HCT116 (cell line): ENCODE results near the gene FGB. TPM values are rescaled to one million over a fixed set of nuclear protein-coding genes. Genes with fewer than 3 reads are reported as not detected.

Source experiments
- ATAC-seq: fragments of 200-7000 bp; cut with Tn5 transposase; 2 replicates; pipeline ENCODE4 v1.9.1; 2020; ENCODE audit warnings: mild to moderate bottlenecking, moderate library complexity
- BruUV-seq: library from RNA; stranded (reverse); fragments of 400-500 nt; replicated peaks from 2 replicates; lab custom pipeline; 2021; lab: Mats Ljungman, UMichigan
- CTCF ChIA-PET: fragments of 300-600 bp; sonication (Branson Sonifier 250); formaldehyde crosslinking; loops from one replicate; lab custom pipeline; 2021; ENCODE audit warnings: antibody characterized with exemption; lab: Charles Lee
- POLR2A ChIA-PET: fragments of 300-600, 350-600 bp; sonication (Branson Sonifier 250); formaldehyde crosslinking; loops from one replicate; lab custom pipeline; 2021; ENCODE audit warnings: antibody characterized with exemption; lab: Charles Lee
- RAD21 ChIA-PET, 2 experiments: fragments of 300-600 bp; sonication (Branson Sonifier 250); formaldehyde crosslinking; loops; one replicate each; lab custom pipeline; 2023; ENCODE audit warnings: low total read pairs in 2 of 2; ENCODE audit not compliant: uncharacterized antibody in 2 of 2, unreplicated experiment in 2 of 2, low non-redundant PET in 1 of 2; lab: Charles Lee
- DNase-seq: peaks from one replicate; pipeline ENCODE4 v3.0.0-alpha.2; 2010; ENCODE audit warnings: low read depth, low spot score
- H2AFZ ChIP-seq: fragments of 200-600 bp; shearing (Covaris generic), sonication (generic); 2 replicates; pipeline ENCODE4 v1.6.1; 2017; ENCODE audit warnings: low read depth, mixed run types, mixed read lengths, antibody characterized with exemption, low read length; ENCODE audit not compliant: poor library complexity, severe bottlenecking
- H3K27ac ChIP-seq: 2 replicates; pipeline ENCODE4 v1.5.1; 2012; ENCODE audit warnings: low read depth, low read length
- H3K27me3 ChIP-seq: fragments of 200-600 bp; sonication (generic); 2 replicates; pipeline ENCODE4 v1.6.1; 2016; ENCODE audit warnings: mixed run types, low read length, mixed read lengths; ENCODE audit not compliant: insufficient read depth
- H3K36me3 ChIP-seq, 2 experiments: fragments of 200-500 bp in 1 of 2; fragments of 200-600 bp in 1 of 2; sonication (Bioruptor generic) in 1 of 2; sonication (generic) in 1 of 2; 2 replicates each; pipeline versions ENCODE4 v1.5.1 to v1.6.1; 2014 to 2016; ENCODE audit warnings: low read length in 2 of 2, inconsistent platforms in 1 of 2, mixed read lengths in 1 of 2, mixed run types in 1 of 2; ENCODE audit not compliant: insufficient read depth in 2 of 2, control insufficient read depth in 1 of 2
- H3K4me1 ChIP-seq, 2 experiments: fragments of 200-600 bp in 1 of 2; sonication (generic) in 1 of 2; 2 replicates each; pipeline versions ENCODE4 v1.5.1 to v1.6.1; 2012 to 2017; ENCODE audit warnings: low read length in 2 of 2, inconsistent platforms in 1 of 2, mild to moderate bottlenecking in 1 of 2, mixed read lengths in 1 of 2, mixed run types in 1 of 2, moderate library complexity in 1 of 2; ENCODE audit not compliant: insufficient read depth in 2 of 2, control insufficient read depth in 1 of 2
- H3K4me2 ChIP-seq: fragments of 200-600 bp; sonication (generic); 2 replicates; pipeline ENCODE4 v1.6.1; 2017; ENCODE audit warnings: mixed run types, low read length, mixed read lengths
- H3K4me3 ChIP-seq, 2 experiments: fragments of 200-600 bp in 1 of 2; sonication (generic) in 1 of 2; replicated peaks in 1 of 2; 2 replicates each; pipeline ENCODE4 v1.5.1; 2011 to 2016; ENCODE audit warnings: low read length in 2 of 2, control low read depth in 1 of 2, low read depth in 1 of 2, mild to moderate bottlenecking in 1 of 2, mixed read lengths in 1 of 2, mixed run types in 1 of 2
- H3K79me2 ChIP-seq: fragments of 200-600 bp; sonication (generic); 2 replicates; pipeline ENCODE4 v1.6.1; 2017; ENCODE audit warnings: mild to moderate bottlenecking, mixed run types, low read length, moderate library complexity, mixed read lengths; ENCODE audit not compliant: insufficient read depth
- H3K9ac ChIP-seq: fragments of 200-600 bp; sonication (generic); 2 replicates; pipeline ENCODE4 v1.6.1; 2016; ENCODE audit warnings: low read length, mixed read lengths
- H3K9me2 ChIP-seq: fragments of 200-600 bp; sonication (generic), shearing (Covaris generic); 2 replicates; pipeline ENCODE4 v1.6.1; 2017; ENCODE audit warnings: mixed run types, mild to moderate bottlenecking, moderate library complexity; ENCODE audit not compliant: insufficient read depth
- H3K9me3 ChIP-seq, 2 experiments: fragments of 200-500 bp in 1 of 2; fragments of 200-600 bp in 1 of 2; sonication (Bioruptor generic) in 1 of 2; sonication (generic) in 1 of 2; 2 replicates each; pipeline ENCODE4 v1.6.1; 2014 to 2017; ENCODE audit warnings: low read length in 2 of 2, mixed read lengths in 2 of 2, inconsistent platforms in 1 of 2, low read depth in 1 of 2, mild to moderate bottlenecking in 1 of 2, mixed run types in 1 of 2, moderate library complexity in 1 of 2; ENCODE audit not compliant: control insufficient read depth in 1 of 2, insufficient read depth in 1 of 2
- H4K20me1 ChIP-seq: fragments of 200-600 bp; sonication (generic), shearing (Covaris generic); 2 replicates; pipeline ENCODE4 v1.6.1; 2017; ENCODE audit warnings: mixed run types, mild to moderate bottlenecking, moderate library complexity; ENCODE audit not compliant: insufficient read depth
- ATF3 ChIP-seq: IDR thresholded peaks from 2 replicates; pipeline ENCODE4 v1.6.1; 2012
- CEBPB ChIP-seq: IDR thresholded peaks from 2 replicates; pipeline ENCODE4 v1.6.1; 2012; ENCODE audit warnings: low read depth
- CTCF ChIP-seq, 3 experiments: fragments of 200-600 bp in 1 of 3; sonication (generic) in 1 of 3; IDR thresholded peaks in 2 of 3; conservative IDR thresholded peaks in 1 of 3; 2 replicates each; pipeline ENCODE4 v1.5.1; 2012 to 2017; ENCODE audit warnings: low read depth in 2 of 3, low read length in 2 of 3, antibody characterized with exemption in 1 of 3, borderline replicate concordance in 1 of 3, control low read depth in 1 of 3, mild to moderate bottlenecking in 1 of 3, mixed read lengths in 1 of 3, mixed run types in 1 of 3, moderate library complexity in 1 of 3; ENCODE audit not compliant: insufficient read depth in 1 of 3
- EGR1 ChIP-seq: IDR thresholded peaks from 2 replicates; pipeline ENCODE4 v1.6.1; 2012; ENCODE audit warnings: low read depth
- EZH2phosphoT487 ChIP-seq: fragments of 200-600 bp; IDR thresholded peaks from 2 replicates; pipeline ENCODE4 v1.6.1; 2018; ENCODE audit warnings: antibody characterized with exemption, borderline replicate concordance
- FOSL1 ChIP-seq: IDR thresholded peaks from 2 replicates; pipeline ENCODE4 v1.6.1; 2012; ENCODE audit warnings: low read depth
- JUND ChIP-seq: IDR thresholded peaks from 2 replicates; pipeline ENCODE4 v1.6.1; 2012
- POLR2A ChIP-seq: IDR thresholded peaks from 2 replicates; pipeline ENCODE4 v1.7.0; 2011; ENCODE audit warnings: borderline replicate concordance; ENCODE audit not compliant: insufficient read depth, insufficient read length; ENCODE audit errors: extremely low read depth
- POLR2AphosphoS5 ChIP-seq: IDR thresholded peaks from 2 replicates; pipeline ENCODE4 v1.6.1; 2011; ENCODE audit warnings: mild to moderate bottlenecking, low read depth, low read length, moderate library complexity
- RAD21 ChIP-seq: IDR thresholded peaks from 2 replicates; pipeline ENCODE4 v1.6.1; 2012; ENCODE audit warnings: low read depth, mild to moderate bottlenecking
- SP1 ChIP-seq: IDR thresholded peaks from 2 replicates; pipeline ENCODE4 v1.6.1; 2012; ENCODE audit warnings: low read depth
- TCF7L2 ChIP-seq: IDR thresholded peaks from 2 replicates; pipeline ENCODE4 v1.7.0; 2011; ENCODE audit warnings: borderline replicate concordance, inconsistent platforms; ENCODE audit not compliant: insufficient read depth, insufficient read length; ENCODE audit errors: extremely low read depth
- YY1 ChIP-seq: IDR thresholded peaks from 2 replicates; pipeline ENCODE4 v1.6.1; 2011; ENCODE audit warnings: low read length, low read depth, moderate library complexity, mild to moderate bottlenecking; ENCODE audit not compliant: insufficient replicate concordance; ENCODE audit errors: extremely low read depth
- ZBTB33 ChIP-seq: IDR thresholded peaks from 2 replicates; pipeline ENCODE4 v1.6.1; 2011; ENCODE audit warnings: mild to moderate bottlenecking, low read length, moderate library complexity; ENCODE audit not compliant: insufficient replicate concordance; ENCODE audit errors: extremely low read depth
- ZFX ChIP-seq: fragments of 450-650 bp; IDR thresholded peaks from 2 replicates; pipeline ENCODE4 v1.6.1; 2017
- ZNF274 ChIP-seq: fragments of 200-500 bp; sonication (Bioruptor generic); IDR thresholded peaks from 2 replicates; pipeline ENCODE4 v1.6.1; 2014; ENCODE audit warnings: mild to moderate bottlenecking, low read depth, low read length, inconsistent platforms
- intact Hi-C: fragments of 100-400 bp; cut with micrococcal nuclease; formaldehyde crosslinking; loops from 2 replicates; pipeline ENCODE4 v1.10.0; 2022
- total RNA-seq: library from RNA; stranded (reverse); gene quantifications from one replicate; pipeline ENCODE4 v1.2.1, GENCODE V29; 2021; ENCODE audit not compliant: unreplicated experiment
- TF ChIP-seq, protein P1 (sequence below): IDR thresholded peaks from 2 replicates; pipeline ENCODE4 v1.6.1; 2012

Gene FGB
- total RNA-seq, 1 experiment from 2014 or later: 2.0 TPM

DNA sequence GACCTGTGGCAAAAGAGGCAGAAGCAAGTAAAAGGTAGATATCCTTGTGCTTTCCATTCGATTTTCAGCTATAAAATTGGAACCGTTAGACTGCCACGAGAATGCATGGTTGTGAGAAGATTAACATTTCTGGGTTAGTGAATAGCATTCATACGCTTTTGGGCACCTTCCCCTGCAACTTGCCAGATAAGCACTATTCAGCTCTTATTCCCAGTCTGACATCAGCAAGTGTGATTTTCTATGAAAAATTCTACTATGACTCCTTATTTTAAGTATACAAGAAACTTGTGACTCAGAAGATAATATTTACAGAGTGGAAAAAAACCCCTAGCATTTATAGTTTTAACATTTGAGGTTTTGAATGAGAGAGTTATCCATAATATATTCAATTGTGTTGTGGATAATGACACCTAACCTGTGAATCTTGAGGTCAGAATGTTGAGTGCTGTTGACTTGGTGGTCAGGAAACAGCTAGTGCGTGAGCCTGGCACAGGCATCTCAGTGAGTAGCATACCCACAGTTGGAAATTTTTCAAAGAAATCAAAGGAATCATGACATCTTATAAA is 3.9 kb downstream of the FGB start:
- H3K9ac ChIP-seq: no peak overlapping the region
- intact Hi-C loops: no loop called here
- no peaks in the 10 kb centered on the region for H3K9me3 ChIP-seq
- no peaks in the 10 kb centered on the region for H4K20me1 ChIP-seq
- H3K9me2 ChIP-seq: no peaks in the 10 kb centered on the region
- ChIA-PET POLR2A (no interaction called here), RAD21 (no interaction called here), CTCF (no interaction called here)
- no peak for ATAC-seq
- H3K79me2 ChIP-seq: no peaks in the 10 kb centered on the region
- TF ChIP-seq FOSL1 (no peak), ZNF274 (no peak), ZFX (no peak), POLR2A (no peak), EZH2phosphoT487 (no peak), POLR2AphosphoS5 (no peak), RAD21 (no peak), CEBPB (no peak), EGR1 (no peak), ZBTB33 (no peak), ATF3 (no peak), YY1 (no peak), SP1 (no peak), JUND (no peak), CTCF (IDR thresholded peaks at IDR 0.05 in 2 of 3, conservative IDR thresholded peaks at IDR 0.05 in 1 of 3; ENCODE audit: borderline replicate concordance in 1 of 3, insufficient read depth in 1 of 3, low read depth in 2 of 3, low read length in 2 of 3) (no peak), TCF7L2 (no peak)
- TF ChIP-seq, protein P1, sequence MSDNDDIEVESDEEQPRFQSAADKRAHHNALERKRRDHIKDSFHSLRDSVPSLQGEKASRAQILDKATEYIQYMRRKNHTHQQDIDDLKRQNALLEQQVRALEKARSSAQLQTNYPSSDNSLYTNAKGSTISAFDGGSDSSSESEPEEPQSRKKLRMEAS: no peak
- H3K27me3 ChIP-seq: no peaks in the 10 kb centered on the region
- H3K4me3 ChIP-seq: no peak overlapping the region
- no TSS peak for BruUV-seq
- H3K4me2 ChIP-seq: no peak overlapping the region
- H3K36me3 ChIP-seq: no peaks in the 10 kb centered on the region
- H2AFZ ChIP-seq: no peak overlapping the region
- H3K27ac ChIP-seq: no peak overlapping the region
- H3K4me1 ChIP-seq: no peaks in the 10 kb centered on the region
- DNase-seq: no peak
